Astrocyte (in vitro differentiated cells and primary cell): Measurements from ENCODE around the gene ARGFX. TPM values are rescaled to one million over a fixed set of nuclear protein-coding genes. Genes with fewer than 3 reads are reported as not detected.

Source experiments
- DNase-seq: peaks from one replicate; pipeline ENCODE4 v3.0.0-alpha.2; 2010; ENCODE audit warnings: low read depth
- FAIRE-seq: peaks from 2 replicates; lab custom pipeline; 2011; peaks lifted over from hg19 to GRCh38; lab: Jason Lieb, UNC
- H2AFZ ChIP-seq: 2 replicates; pipeline ENCODE4 v1.6.0; 2012; ENCODE audit warnings: low read depth, low read length, inconsistent platforms
- H3K27ac ChIP-seq: 2 replicates; pipeline ENCODE4 v1.5.1; 2011; ENCODE audit warnings: low read depth, low read length, inconsistent platforms
- H3K27me3 ChIP-seq: 2 replicates; pipeline ENCODE4 v1.6.0; 2011; ENCODE audit warnings: low read length, inconsistent platforms; ENCODE audit not compliant: insufficient read depth
- H3K36me3 ChIP-seq: 2 replicates; pipeline ENCODE4 v1.5.1; 2011; ENCODE audit warnings: low read length, inconsistent platforms; ENCODE audit not compliant: insufficient read depth
- H3K4me1 ChIP-seq: 2 replicates; pipeline ENCODE4 v1.5.1; 2011; ENCODE audit warnings: low read length, inconsistent platforms; ENCODE audit not compliant: insufficient read depth
- H3K4me2 ChIP-seq: 2 replicates; pipeline ENCODE4 v1.6.0; 2012; ENCODE audit warnings: low read length, inconsistent platforms
- H3K4me3 ChIP-seq: 2 replicates; pipeline ENCODE4 v1.5.1; 2011; ENCODE audit warnings: low read depth, mild to moderate bottlenecking, low read length, inconsistent platforms; ENCODE audit not compliant: insufficient read depth
- H3K79me2 ChIP-seq: 2 replicates; pipeline ENCODE4 v1.6.0; 2012; ENCODE audit warnings: mild to moderate bottlenecking, low read length, inconsistent platforms; ENCODE audit not compliant: insufficient read depth
- H3K9ac ChIP-seq: 2 replicates; pipeline ENCODE4 v1.6.0; 2012; ENCODE audit warnings: mild to moderate bottlenecking, low read length, inconsistent platforms
- H3K9me3 ChIP-seq: 2 replicates; pipeline ENCODE4 v1.5.1; 2012; ENCODE audit warnings: low read depth, mild to moderate bottlenecking, low read length, inconsistent platforms; ENCODE audit not compliant: insufficient read depth
- H4K20me1 ChIP-seq: 2 replicates; pipeline ENCODE4 v1.6.0; 2012; ENCODE audit warnings: low read length, inconsistent platforms; ENCODE audit not compliant: insufficient read depth
- H3K27ac Mint-ChIP-seq: one replicate; pipeline ENCODE4 v1.8.0; 2021; ENCODE audit warnings: mild to moderate bottlenecking, mixed read lengths; ENCODE audit not compliant: unreplicated experiment
- H3K27me3 Mint-ChIP-seq: one replicate; pipeline ENCODE4 v1.8.0; 2021; ENCODE audit warnings: low read depth, mixed read lengths; ENCODE audit not compliant: unreplicated experiment
- H3K36me3 Mint-ChIP-seq: one replicate; pipeline ENCODE4 v1.8.0; 2021; ENCODE audit warnings: low read depth, mixed read lengths; ENCODE audit not compliant: unreplicated experiment
- H3K4me1 Mint-ChIP-seq: one replicate; pipeline ENCODE4 v1.8.0; 2021; ENCODE audit warnings: low read depth, mixed read lengths; ENCODE audit not compliant: unreplicated experiment
- H3K4me3 Mint-ChIP-seq: one replicate; pipeline ENCODE4 v1.8.0; 2021; ENCODE audit warnings: mild to moderate bottlenecking, moderate library complexity, mixed read lengths; ENCODE audit not compliant: unreplicated experiment
- H3K9me3 Mint-ChIP-seq: one replicate; pipeline ENCODE4 v1.8.0; 2021; ENCODE audit warnings: mild to moderate bottlenecking, mixed read lengths; ENCODE audit not compliant: unreplicated experiment
- EZH2 ChIP-seq: IDR thresholded peaks from 2 replicates; pipeline ENCODE4 v1.6.1; 2012; ENCODE audit warnings: mild to moderate bottlenecking, low read length, inconsistent platforms; ENCODE audit not compliant: insufficient read depth
- total RNA-seq: library from RNA; stranded (reverse); gene quantifications from 2 replicates; pipeline ENCODE4 v1.2.1, GENCODE V29; 2021
- TF ChIP-seq, protein P1 (sequence below): IDR thresholded peaks from 2 replicates; pipeline ENCODE4 v1.5.1; 2011; ENCODE audit warnings: low read depth, mild to moderate bottlenecking, inconsistent platforms, low read length, moderate library complexity; ENCODE audit not compliant: insufficient read depth

Gene ARGFX
- total RNA-seq, 1 donor from 2014 or later, result not detected

DNA sequence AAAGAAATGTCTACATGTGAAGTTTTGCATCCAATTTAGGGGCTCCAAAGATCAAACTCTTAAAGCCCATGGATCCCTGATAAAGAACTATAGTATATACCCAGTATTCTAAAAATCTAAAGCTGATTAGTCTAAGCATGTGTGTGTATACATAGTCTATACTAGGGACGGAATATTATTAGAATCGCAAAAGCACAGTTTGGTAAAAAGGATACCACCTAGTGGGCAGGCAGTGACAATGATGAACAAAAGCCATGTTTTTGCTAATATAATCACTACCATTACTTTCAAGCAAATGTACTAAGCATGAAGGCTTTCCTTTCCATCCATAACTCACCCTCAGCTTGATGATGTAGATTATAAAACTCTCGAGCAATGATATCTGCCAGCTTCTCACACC is 38.4 kb upstream of the ARGFX start:
- Mint-ChIP-seq H3K4me3 (no peak overlapping the region), H3K9me3 (no peaks in the 10 kb centered on the region), H3K27ac (no peak overlapping the region), H3K36me3 (no peaks in the 10 kb centered on the region), H3K4me1 (no peaks in the 10 kb centered on the region), H3K27me3 (no peaks in the 10 kb centered on the region)
- TF ChIP-seq, protein P1, sequence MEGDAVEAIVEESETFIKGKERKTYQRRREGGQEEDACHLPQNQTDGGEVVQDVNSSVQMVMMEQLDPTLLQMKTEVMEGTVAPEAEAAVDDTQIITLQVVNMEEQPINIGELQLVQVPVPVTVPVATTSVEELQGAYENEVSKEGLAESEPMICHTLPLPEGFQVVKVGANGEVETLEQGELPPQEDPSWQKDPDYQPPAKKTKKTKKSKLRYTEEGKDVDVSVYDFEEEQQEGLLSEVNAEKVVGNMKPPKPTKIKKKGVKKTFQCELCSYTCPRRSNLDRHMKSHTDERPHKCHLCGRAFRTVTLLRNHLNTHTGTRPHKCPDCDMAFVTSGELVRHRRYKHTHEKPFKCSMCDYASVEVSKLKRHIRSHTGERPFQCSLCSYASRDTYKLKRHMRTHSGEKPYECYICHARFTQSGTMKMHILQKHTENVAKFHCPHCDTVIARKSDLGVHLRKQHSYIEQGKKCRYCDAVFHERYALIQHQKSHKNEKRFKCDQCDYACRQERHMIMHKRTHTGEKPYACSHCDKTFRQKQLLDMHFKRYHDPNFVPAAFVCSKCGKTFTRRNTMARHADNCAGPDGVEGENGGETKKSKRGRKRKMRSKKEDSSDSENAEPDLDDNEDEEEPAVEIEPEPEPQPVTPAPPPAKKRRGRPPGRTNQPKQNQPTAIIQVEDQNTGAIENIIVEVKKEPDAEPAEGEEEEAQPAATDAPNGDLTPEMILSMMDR, result peak; percentile 44
- no peak for TF ChIP-seq EZH2
- Histone ChIP-seq H3K9ac (no peak overlapping the region), H4K20me1 (no peaks in the 10 kb centered on the region), H2AFZ (no peak overlapping the region), H3K79me2 (no peaks in the 10 kb centered on the region), H3K9me3 (no peaks in the 10 kb centered on the region), H3K4me3 (no peak overlapping the region), H3K4me2 (no peak overlapping the region), H3K27ac (no peak overlapping the region), H3K4me1 (no peaks in the 10 kb centered on the region), H3K27me3 (no peaks in the 10 kb centered on the region), H3K36me3 (peaks cover 3% of the 10 kb centered on the region)
- FAIRE-seq (peak; percentile 41), DNase-seq (no peak)

DNA sequence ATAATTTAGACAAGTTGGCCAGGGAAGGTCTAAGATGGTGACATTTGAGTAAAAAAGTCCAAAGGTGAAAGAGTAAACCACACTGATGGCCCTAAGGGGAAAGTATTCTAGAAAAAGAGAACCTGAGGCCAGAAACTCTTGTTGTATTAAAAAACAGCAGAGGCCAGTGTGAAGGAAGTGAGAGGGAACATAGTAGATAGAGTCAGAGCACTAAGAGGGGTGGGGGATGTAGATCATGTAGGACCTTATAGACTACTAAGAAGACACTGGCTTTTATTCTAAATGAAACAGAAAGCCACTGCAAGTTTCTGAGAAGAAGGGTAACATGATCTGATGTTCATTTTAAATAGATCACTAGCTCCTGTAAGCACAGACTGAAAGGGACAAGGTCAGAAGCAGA is 36.5 kb upstream of the ARGFX start:
- Mint-ChIP-seq H3K27ac (no peak overlapping the region), H3K36me3 (no peaks in the 10 kb centered on the region), H3K9me3 (no peaks in the 10 kb centered on the region), H3K4me1 (no peaks in the 10 kb centered on the region), H3K27me3 (no peaks in the 10 kb centered on the region), H3K4me3 (no peak overlapping the region)
- Histone ChIP-seq H3K4me3 (no peak overlapping the region), H3K9ac (no peak overlapping the region), H2AFZ (no peak overlapping the region), H3K27me3 (no peaks in the 10 kb centered on the region), H3K9me3 (no peaks in the 10 kb centered on the region), H3K79me2 (no peaks in the 10 kb centered on the region), H3K4me1 (no peaks in the 10 kb centered on the region), H3K27ac (no peak overlapping the region), H3K4me2 (no peak overlapping the region), H3K36me3 (peaks cover 3% of the 10 kb centered on the region), H4K20me1 (no peaks in the 10 kb centered on the region)
- no peak for DNase-seq
- TF ChIP-seq, protein P1, result no peak
- TF ChIP-seq EZH2, result no peak
- no peak for FAIRE-seq

DNA sequence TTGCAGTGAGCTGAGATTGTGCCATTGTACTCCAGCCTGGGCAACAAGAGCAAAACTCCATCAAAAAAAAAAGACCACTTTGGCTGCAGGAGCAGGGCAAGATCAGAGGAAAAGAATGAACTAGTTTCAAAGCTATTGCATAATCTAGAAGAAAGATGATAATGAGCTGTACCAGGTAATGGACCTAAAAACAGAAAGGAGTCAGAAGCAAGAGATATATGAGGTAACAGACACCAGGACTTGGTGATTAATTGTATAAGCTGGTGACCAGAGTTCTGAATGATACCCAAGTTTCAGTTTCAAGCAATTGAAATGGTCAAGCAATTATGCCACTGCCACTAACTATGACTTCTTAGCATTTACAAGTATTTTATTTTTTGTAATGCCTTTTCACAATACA is 24.8 kb upstream of the ARGFX start:
- FAIRE-seq, result no peak
- no peaks in the 10 kb centered on the region for H3K4me1 ChIP-seq
- no peak overlapping the region for H3K4me3 Mint-ChIP-seq
- DNase-seq, result no peak
- no peak overlapping the region for H3K27ac ChIP-seq
- H3K79me2 ChIP-seq, result peaks cover 25% of the 10 kb centered on the region
- H3K36me3 Mint-ChIP-seq, result no peaks in the 10 kb centered on the region
- H3K36me3 ChIP-seq, result peaks cover 4% of the 10 kb centered on the region
- no peak overlapping the region for H3K4me2 ChIP-seq
- H3K27ac Mint-ChIP-seq, result no peak overlapping the region
- no peaks in the 10 kb centered on the region for H4K20me1 ChIP-seq
- no peaks in the 10 kb centered on the region for H3K27me3 Mint-ChIP-seq
- no peak overlapping the region for H3K9ac ChIP-seq
- TF ChIP-seq, protein P1, result no peak
- TF ChIP-seq EZH2, result no peak
- no peaks in the 10 kb centered on the region for H3K9me3 ChIP-seq
- no peaks in the 10 kb centered on the region for H3K27me3 ChIP-seq
- peaks cover 7% of the 10 kb centered on the region for H3K4me1 Mint-ChIP-seq
- H3K9me3 Mint-ChIP-seq, result no peaks in the 10 kb centered on the region
- H3K4me3 ChIP-seq, result no peak overlapping the region
- H2AFZ ChIP-seq, result no peak overlapping the region
